T-helper 2 cell treated with Interferon-gamma antibody and Interleukin-4, amounts not matched to agents 100 ng/mL and 5 ng/mL, for 36 hours (primary cell): ENCODE data around the gene CYP11A1. TPM values are rescaled to one million over a fixed set of nuclear protein-coding genes. Genes with fewer than 3 reads are reported as not detected.

Experiments used
- intact Hi-C: fragments of 100-400 bp; cut with micrococcal nuclease; formaldehyde crosslinking; loops from one replicate; pipeline ENCODE4 v1.15.1; 2023
- total RNA-seq: library from RNA; stranded (reverse); gene quantifications from 2 replicates; pipeline ENCODE4 v1.2.3, GENCODE V29; 2022

Gene CYP11A1
- total RNA-seq, 1 donor from 2014 or later, result not detected

DNA sequence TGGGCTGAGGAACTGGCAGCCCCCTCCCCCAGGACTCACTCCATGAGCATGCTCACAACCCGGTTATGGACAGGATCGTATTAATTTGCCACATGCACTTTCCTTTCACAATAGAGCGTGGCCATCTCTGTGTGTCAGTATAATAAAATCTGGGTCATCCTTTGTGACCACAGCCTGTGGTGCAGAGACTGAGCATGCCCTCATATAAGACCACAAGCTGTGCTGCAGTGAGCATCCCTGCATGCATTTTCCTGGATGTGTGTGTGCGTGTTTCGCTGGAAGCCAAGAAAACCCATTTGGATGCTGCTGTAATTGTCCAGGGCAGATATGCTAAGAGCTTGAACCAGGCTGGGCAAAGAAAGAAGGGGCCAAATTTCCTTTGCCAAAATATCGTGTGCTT is 39.7 kb downstream of the CYP11A1 start:
- intact Hi-C loops, result no loop called here

DNA sequence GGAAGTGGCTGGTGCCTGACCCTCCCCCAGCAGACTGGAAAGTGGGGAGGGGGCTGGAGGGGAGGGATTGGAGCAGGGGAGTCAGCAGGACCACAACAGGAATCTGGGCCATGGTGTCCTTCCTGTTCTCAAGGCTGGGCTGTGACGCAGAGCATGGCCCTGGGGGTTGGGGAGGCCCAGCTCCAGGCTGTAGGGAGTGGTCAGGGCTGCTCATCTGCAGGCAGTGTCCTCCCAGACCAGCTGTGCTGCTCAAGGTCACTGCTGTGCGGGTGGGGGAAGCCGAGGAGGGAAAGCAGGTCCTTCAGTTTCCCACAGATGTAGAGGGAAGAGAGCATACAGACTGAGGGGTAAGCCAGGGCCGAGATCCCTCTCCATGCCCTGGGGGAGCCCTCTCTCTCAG is 40.7 kb downstream of the CYP11A1 start:
- intact Hi-C loops, result no loop called here

DNA sequence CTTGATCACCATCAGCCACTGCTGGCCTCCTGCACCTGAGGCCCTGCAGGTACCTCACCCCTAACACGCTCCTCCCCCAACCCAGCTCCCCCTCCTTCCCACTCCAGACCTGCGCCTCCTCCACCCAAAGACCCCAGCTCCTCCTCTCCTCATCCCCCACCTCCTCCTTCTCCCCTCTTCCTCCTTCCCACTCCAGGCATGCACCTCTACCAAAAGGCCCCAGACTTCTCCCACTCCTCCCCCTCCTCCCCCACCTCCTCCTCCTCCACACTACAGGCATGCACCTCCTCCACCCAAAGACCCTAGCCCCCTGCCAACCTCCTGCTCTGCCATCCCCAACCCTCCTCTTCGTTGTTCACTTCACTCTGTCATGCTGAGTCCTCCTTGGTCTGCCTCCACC is 42.7 kb downstream of the CYP11A1 start:
- intact Hi-C loops, result loop anchor here (5.0 kb wide), 1 partner anchor 352 kb away; no protein-coding TSS in a partner anchor

DNA sequence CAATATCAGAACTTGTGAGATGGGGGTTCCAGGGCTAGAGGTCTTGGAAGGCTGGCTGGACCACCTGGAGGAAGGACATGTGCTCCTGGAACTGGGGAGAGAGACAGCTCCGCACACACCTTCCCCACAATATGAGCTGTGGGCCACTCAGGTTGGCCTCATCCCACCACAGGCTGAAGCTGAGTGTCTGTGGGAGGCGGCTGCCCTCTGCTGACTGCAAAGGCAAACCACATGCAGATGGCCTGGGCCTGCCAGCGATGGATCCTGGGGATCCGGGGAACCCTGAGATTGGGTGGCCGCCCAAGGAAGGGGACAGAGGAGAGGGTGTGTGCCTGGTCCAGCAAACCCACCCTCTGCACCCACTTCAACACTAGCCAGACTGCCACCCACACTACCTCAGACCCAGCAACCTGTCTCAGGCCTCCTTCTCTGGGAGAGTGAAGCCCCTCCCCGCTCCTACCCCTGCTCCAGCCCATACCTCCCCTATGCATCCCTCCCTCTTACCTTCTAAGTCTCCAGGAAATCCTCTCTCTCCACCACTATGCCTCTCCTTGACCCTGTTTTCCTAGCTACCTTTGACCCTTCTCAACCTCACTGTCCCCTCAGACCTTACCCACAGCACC is 44.8 kb downstream of the CYP11A1 start:
- intact Hi-C loops, result loop anchor here (1.0 to 5.0 kb wide), 2 partner anchors 195 to 350 kb away; no protein-coding TSS in a partner anchor

DNA sequence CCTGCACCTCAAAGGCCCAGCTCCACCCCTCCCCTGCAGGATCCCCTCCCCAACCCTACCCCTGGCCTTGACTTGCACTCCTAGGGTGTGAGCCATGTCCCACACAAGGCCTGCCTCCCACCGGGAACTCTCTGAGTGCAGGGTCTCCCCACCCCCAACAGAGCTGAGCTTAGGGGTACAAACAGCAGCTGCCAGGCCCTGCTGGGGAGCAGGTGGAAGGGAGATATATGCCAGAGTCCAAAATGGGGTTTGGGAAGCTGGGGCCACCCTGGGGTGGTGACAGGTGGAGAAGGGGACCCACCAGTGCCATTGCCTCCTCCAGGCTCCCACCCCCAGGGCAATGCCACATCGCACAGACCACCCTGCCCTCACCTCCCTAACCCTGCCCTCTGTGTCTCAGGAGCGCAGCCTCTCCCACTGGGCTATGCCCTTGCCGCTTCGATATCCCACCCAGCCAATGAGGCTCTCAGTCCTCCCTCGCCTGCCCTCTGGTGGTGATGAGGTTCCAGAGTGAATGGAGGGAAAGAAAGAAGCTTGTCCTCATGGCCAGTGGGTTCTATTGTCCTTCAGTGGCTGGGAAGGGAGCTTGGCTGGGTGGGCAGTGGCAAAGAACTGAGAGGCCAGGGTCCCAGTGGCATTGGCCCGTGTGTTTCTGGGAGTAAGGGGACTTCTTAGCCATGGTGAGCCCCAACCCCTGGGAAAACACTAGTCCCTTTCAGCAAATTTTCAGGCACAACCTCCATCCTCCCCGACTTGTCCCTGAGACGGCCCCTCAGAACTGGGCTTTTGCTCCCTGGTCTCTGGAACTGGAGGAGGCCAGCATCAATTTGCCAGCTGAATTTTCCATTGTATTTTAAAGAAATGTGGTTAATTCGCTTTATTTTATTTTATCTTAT is 46.8 kb downstream of the CYP11A1 start:
- intact Hi-C loops, result loop anchor here (5.0 kb wide), 1 partner anchor 348 kb away; no protein-coding TSS in a partner anchor

DNA sequence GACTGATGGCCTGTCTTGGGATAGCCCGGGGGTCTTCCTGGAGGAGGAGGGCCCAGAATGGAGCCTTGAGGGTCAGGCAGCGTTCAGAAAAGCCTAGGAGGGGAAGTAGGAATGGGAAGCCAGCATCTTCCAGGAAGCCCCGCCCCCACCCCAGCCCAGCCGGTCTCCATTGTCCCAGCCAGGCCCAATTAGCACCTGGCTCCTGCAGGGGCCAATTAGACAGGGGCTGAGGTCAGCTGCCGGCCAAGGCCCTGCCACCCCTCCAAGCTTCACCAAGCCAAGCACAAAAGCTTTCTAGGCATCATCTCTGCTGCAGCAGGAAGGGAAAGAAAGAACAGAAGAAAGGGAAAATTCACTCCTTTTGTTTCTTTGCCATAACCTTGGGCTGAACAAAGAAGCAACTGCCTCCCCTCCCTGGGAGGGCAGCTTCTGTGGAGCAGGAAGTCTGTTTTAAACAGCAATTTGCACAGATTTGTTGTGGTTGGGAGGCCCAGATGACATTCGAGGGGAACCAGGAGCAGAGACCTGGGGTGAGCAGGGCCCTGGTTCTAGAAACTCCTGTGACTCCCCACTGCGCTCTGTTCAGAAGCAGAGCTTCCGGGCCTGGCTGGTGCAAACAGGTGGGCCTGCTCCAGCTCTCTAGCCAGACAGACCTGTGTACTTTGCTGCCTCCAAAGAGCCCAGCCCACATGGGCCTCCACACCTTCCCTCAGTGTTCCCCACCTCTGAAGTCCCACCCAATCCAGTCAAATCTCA is 47.7 kb downstream of the CYP11A1 start:
- intact Hi-C loops, result loop anchor here (5.0 kb wide), 1 partner anchor 347 kb away; no protein-coding TSS in a partner anchor

DNA sequence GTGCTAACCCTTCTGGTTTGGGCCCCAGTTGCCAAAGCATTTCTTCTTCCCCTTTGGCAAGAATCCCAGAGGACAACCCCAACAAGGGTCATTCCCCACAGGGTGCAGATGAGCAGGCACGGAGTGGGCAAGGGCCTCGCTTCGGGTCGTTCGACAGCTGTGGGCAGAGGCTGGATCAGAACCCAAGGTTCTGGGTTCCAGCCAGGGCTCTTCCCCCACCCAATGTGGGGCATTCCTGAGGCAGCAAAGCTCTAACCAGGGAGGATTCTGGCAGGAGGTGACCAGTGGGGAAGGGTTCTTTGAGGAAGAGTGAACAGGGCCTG is 48.3 kb downstream of the CYP11A1 start:
- intact Hi-C loops, result no loop called here

DNA sequence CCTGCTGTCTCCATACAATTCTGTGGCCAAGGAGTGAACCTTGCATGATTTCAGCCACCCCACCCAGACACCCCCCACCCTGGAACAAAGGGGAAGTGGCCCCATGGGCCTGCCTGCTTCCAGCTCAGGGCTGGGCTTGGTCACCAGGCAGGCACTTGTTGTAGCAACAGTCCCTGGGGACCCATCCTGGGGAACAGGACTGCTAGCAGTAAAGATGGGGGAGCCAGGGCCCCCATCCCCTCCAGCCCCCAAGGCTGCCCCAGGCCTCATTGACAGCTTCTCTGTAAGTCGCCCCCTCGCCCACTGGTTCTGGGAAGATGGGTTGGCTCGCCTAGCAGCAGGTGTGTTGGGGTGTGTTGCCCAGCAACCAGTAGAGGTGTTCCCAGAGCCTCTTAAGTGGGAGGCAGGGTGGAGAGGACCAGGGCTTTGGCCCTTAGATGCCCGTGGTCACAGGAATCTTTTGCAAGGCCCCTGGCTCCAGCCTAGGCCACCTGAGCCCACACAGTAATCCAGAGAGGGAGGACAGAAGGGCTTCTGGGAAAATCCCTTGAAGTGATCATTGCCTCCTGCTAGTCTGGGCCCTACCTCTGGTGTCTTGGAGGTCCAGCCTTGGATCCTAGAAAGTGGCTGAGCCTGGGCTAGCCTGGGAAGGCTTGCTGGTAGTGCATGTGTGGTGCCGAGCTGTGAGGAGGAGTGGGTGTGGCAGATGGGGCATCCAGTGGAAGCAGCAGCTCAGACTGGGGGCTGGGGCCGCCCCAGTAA is 48.9 kb downstream of the CYP11A1 start:
- intact Hi-C loops, result no loop called here

DNA sequence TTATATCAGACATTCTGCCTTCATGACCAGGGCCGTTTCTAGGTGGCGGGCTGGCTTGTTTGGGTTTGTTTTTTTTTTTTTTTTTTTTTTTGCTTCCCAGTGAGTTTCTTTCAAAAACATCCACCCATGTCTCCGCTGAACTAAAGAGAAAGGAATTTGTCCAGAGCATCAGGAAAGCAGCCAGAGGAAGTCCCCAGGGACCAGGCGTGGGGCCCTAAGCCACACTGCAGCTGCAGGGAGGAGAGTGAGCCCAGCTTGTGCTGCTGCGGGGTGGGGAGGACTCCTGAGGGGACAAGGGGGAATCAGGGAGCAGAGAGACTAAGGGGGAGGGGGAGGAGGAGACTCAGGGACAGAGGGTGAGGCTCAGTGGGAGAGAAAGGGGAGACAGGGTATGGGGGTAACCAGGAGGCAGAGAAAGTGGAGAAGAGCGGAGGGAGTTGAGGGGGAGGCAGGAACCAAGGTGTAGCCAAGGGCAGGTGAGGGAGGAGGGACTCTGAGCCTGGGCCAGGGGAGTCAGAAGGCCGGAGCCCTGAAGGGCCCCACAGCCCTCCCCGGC is 49.5 kb downstream of the CYP11A1 start:
- intact Hi-C loops, result no loop called here

DNA sequence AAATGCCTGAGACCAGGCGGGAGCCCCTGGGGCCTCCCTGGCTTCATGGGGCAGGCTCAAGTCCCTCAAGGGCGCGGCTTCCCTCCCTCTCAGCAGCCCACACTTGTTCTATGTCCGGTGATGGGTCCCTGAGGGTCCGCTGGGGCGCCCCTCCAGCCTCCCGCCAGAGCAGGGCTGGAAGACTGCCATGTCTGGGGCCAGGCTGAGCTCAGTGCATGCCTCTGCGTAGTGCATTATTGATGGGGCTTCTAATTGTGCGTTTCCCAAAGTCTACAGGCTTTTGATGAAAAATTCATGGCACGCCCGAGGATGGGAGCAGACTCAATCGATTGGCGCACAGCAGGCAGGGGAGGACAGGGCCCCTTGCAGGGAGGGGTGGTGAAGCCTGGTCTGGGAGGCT is 51.3 kb downstream of the CYP11A1 start:
- intact Hi-C loops, result no loop called here

DNA sequence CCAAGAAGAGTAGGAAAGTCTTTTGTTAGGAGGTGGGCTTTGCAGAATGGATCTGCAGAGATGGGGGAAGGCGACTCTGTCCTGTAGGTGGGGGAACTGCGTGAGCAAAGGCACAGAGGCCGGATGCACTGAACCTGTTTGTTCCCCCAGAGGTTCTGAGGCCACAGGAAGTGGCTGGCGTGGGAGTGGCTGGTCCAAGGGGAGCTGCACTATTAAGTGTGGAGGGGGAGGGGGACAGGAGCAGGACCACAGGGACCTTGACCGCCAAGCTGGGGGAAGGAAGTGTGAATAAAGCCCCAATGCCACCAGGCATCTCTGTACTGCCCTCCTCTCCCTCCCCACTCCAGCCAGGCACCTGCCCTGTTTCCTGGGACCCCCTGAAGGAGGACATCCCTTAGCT is 51.8 kb downstream of the CYP11A1 start:
- intact Hi-C loops, result no loop called here

DNA sequence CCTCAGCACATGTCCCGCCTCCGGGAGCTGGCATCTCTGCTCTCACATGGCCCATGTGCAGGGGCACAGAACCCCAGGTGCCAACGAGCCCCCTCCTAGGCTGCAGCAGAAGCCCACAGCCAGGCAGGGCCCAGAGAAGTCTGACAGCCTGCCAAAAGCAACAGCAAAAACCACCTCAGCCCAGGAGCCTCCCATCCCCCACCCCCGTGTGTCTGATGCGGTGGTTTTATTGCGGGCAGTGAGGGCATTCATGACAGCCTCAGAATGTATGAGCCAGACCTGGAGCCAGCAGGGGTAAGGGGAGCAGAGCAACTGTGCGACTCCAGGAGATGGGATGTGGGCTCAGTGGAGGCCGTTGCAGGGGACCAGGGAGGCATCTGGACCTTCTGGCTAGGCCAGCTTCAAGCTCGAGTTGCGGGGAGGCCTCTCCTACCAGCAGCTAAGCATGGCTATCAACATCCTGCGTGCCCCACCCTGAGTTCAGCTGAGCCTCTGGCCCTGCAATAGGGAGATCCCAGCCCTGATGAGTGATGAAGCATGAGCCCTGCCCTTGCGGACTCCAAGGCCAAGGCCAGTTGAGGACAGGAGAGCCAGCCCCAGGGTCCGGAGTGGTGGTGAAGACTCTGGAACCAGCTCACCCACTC is 52.5 kb downstream of the CYP11A1 start:
- intact Hi-C loops, result no loop called here

DNA sequence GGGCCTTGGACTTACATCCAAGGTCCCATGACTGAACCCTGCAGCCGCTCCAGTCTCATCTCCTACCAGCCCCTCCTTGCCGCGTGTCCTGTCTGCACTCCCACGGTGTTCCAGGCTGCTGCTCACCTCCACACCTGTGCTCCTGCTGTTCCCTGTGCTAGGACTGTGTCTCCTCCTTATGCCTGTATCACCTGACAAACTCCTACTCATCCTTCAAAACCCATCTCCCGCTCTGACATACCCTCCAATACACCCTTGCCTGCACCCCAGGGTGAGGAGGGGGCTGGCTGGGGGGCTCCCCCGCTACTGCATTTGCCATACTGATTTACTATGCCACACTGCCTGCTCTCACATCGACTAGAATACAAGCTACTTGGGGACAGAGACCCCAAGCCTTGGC is 53.6 kb downstream of the CYP11A1 start:
- intact Hi-C loops, result no loop called here

DNA sequence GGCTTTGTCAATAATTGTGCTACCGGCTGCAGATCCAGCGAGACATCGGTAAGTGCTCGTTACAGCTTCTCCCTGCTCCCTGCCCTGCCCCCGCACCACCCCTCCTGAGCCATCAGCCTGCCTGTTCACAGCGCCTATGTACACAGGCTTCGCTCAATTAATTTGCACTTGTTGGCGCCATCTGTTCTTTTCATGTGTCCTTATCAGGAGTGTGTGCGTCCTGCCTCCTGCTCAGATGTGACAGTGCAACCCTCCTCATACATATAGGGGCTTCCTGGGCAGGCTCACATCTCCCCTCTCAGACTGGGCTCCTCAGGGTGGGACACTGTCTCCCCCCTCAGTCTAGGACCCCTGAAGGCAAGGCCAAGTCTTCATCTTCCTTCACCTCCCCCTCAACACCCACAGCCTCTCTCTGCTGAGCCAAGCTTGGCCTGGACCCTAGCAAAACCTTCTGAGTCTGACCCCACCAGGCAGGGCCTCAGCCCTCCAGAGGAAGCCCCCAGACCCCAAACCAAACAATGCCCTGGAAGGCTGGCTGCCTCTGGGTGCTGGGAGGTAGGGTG is 54.9 kb downstream of the CYP11A1 start:
- intact Hi-C loops, result no loop called here

DNA sequence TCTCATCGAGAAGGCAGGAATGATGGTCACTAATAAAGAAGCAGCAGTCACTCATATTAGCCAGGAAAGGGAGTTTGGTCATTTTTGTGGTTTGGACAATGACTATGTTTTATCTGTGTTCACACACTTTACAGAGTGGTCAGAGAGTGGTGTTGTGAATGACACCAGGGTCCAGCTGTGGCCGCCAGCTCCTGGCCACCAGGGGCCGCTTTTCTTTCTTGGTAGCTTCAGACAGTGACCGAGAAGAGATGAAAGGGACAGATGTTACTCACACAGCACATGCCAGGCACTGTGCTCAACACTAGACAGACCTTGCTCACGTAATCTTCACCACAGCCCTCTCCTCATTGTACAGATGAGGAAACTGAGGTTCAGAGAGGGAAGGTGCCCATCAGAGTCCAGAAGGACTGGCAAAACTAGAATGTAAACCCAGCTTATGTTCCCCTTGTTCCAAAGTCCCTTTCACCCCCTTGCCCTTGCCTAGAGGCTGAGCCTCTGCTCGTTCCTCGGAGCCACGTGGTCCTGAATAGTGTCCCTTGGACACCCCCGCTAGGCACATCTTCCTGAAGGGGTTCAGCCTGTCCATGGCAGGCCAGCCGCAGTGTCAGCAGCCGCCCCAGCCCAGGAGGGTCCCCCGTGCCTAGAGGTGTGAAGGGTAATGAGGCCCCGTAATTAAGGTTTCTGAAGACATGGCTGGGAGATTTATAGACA is 55.6 kb downstream of the CYP11A1 start:
- intact Hi-C loops, result no loop called here

DNA sequence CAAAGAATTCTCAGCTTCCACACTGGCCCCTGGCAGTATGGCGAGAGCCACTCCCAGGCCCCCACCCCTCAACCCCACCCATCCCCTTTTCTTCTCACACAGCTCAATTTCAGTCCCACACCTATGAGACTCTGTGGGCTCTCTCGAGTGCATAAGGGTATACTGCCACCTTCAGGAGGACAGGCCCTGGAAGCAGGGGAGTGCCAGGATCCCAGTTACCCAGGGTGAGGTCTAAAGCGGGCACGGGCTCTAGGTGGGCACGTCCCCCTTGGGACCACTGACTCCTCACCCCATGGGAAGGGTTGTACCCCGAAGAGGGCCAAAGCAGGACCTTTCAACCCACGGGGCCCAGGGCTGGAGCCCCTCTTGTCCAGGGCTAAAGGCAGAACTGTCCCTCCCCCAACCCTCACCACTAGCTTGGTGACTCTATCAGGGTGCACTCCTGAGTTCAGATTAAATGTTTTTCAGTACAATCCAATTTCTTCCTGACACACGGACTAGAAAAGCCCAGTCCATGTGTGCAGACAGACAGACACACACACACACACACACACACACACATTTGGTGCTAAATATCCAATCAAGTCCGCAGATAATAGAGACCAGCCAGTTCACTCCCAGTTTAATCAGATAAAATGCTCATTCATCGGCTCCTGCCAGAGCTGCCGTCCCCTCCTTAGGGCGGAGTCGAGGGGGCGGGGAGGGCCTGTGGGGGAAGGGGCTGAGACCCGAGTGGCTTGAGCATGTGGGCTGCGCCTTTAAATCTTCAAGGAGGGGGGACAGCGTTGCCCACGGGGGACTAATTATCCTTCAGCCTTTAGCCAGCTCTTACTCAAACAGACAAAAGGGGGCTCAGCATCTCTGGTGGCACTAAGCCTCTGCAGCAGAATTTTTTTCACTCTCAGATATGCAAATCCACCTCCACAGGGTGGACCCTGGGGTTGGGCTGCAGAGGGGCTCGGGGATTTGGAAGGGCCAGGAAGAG is 59.3 kb downstream of the CYP11A1 start:
- intact Hi-C loops, result no loop called here

DNA sequence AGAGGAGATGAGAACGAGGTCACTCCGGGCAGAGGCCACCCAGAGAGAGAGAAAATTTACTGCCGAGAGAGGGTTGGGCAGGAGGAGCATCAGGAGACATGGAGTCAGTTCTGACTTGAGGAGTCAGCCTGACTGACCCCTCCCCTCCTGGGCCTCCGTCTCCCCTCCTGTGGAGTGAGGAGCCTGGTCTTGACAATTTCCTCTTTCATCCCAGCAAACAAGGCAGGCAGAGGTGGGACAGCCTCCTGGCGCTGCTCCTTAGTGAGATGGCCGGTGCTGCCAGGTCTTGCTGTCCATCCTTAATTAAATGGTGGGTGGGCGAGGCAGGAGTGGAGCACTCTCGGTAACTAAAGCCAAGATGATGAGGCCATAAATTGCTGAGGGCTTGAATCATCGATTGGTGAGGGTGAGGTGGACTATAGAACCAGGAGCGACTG is 60.6 kb downstream of the CYP11A1 start:
- intact Hi-C loops, result no loop called here

DNA sequence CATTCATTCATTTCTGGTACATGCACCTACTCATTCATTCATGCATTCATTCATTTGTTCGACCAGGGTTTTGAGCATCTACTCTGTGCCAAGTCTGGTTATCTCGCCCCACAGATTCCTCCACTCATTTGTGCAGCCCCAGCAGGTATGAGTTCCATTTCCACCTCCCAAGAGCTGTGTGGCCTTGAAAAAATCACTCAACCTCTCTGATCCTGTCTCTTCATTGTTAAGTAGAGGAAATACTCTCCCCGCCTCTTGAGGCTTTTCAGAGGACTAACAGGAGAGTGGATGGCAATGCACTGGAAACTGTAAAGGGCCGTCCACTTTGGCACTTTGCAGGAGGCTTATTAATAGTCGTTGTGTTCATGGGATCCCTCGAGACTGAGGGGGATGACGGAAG is 61.8 kb downstream of the CYP11A1 start:
- intact Hi-C loops, result no loop called here
